Activated T-helper 17 cell treated with anti-CD3 and anti-CD28 coated beads, Interleukin-2, amount 50 U/mL, for 72 hours (primary cell): ENCODE measurements around the gene SNCG. TPM values are rescaled to one million over a fixed set of nuclear protein-coding genes. Genes with fewer than 3 reads are reported as not detected.
A peak's percentile ranks its signal among the peaks of the same experiment; 100 is the strongest.

Experiments used
- ATAC-seq: fragments of 150-1000 bp; cut with Tn5 transposase; replicated peaks from 2 replicates; pipeline ENCODE4 v1.10.0; 2021; ENCODE audit warnings: mild to moderate bottlenecking, moderate library complexity
- H3K27ac Mint-ChIP-seq: one replicate; pipeline ENCODE4 v1.8.0; 2022; ENCODE audit warnings: mixed read lengths
- H3K27me3 Mint-ChIP-seq: one replicate; pipeline ENCODE4 v1.8.0; 2022; ENCODE audit warnings: mixed read lengths
- H3K36me3 Mint-ChIP-seq: one replicate; pipeline ENCODE4 v1.8.0; 2022; ENCODE audit warnings: low read depth, mild to moderate bottlenecking, mixed read lengths
- H3K4me1 Mint-ChIP-seq: one replicate; pipeline ENCODE4 v1.8.0; 2022; ENCODE audit warnings: mixed read lengths
- H3K4me3 Mint-ChIP-seq: one replicate; pipeline ENCODE4 v1.8.0; 2022; ENCODE audit warnings: mild to moderate bottlenecking, mixed read lengths
- H3K9me3 Mint-ChIP-seq: one replicate; pipeline ENCODE4 v1.8.0; 2022; ENCODE audit warnings: mixed read lengths
- total RNA-seq, 2 donors: library from RNA; stranded (reverse); gene quantifications; one replicate each; pipeline ENCODE4 v1.2.3, GENCODE V29; 2022

The SNCG gene
- total RNA-seq, 2 donors from 2014 or later: not detected

DNA sequence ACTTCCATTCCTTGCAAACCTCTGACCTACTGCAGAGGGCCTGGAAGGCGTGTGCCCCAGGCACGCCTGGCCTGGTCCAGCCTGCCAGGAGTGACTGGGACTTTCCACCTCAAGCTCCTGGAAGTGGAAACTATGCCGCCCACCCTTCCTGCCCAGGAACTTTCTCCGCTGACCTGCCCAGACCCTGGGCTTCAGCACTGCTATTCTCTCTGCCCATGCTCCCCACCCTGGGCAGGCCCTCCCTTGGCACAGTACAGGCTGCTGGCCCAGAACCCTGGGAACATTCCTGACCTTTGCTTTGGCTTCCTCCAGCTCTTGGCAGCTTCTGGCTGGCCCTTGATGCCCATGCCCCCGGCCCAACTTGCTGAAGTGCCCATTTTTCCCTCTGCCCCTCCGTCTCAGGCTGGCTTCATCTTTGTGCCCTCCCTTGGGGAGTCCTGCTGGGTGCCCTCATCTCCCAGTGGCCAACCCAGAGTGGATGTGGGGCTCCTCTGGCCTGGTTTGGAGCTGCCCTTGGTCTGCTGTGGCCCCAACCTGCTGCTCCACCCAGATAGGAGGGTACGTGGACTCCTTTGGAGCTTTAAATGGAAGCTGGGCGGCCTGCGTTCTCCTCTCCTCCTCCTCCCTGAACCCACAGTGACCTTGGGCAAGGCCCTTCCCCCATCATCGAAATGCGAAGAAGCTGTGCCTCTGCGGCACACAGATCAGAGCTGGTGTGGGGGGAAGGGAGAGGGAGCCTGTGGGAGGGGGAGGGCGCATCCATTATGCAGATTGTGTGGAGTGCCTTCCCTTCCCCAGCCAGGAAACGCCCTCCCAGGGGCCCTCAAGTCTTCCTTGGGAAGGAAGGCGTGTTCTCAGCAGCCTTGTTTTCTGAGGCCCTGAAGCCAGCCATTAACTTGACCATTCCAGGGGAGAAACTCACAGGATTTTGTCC lies 4.4 kb upstream of the SNCG start:
- Mint-ChIP-seq H3K9me3 (peaks cover 9% of the 10 kb centered on the region), H3K36me3 (no peaks in the 10 kb centered on the region), H3K4me1 (peaks cover 8% of the 10 kb centered on the region), H3K27ac (no peak overlapping the region), H3K4me3 (no peak overlapping the region), H3K27me3 (no peaks in the 10 kb centered on the region)
- ATAC-seq: no peak

DNA sequence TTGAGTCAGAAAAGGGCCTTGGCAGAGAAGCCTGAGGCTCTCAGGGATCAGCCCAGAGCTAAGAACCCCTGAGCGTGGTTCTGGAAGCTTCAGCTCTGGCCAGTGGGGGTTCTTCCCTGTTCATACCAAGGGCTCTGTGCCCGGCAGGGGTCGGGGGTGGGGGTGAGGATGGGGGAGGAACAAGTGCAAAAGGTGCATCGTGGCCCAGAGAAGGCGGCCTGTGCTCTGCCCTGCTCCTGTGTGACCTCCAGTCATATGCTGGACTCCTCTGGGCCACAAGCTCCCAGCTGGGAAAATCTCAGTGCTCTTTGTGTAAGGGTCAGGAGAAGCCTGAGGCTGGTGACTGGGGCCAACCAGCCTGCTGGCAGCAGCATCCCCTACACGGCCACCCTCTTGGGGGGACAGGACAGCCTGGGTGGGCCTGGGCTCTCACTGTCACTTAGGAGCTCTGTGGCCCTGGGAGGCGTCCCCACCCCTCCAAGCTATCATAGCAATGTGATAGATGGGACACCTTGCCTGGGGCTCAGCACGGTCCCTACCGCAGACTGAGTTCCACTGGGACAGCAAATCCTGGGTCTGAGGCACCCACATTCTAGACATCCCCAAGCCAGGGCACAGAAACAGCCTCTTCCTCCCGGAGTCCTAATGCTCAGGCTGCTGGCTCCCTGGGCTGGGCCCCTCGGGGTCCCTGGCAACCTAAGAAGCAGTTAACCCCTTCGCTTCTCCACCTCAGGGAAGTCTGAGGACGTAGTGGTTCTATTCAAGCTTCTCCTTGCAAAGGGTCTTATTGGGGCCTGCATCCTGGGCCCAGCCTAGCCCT lies 3.5 kb upstream of the SNCG start:
- Mint-ChIP-seq H3K4me1 (peaks cover 8% of the 10 kb centered on the region), H3K27ac (no peak overlapping the region), H3K27me3 (no peaks in the 10 kb centered on the region), H3K36me3 (no peaks in the 10 kb centered on the region), H3K4me3 (no peak overlapping the region), H3K9me3 (peaks cover 9% of the 10 kb centered on the region)
- ATAC-seq: no peak

DNA sequence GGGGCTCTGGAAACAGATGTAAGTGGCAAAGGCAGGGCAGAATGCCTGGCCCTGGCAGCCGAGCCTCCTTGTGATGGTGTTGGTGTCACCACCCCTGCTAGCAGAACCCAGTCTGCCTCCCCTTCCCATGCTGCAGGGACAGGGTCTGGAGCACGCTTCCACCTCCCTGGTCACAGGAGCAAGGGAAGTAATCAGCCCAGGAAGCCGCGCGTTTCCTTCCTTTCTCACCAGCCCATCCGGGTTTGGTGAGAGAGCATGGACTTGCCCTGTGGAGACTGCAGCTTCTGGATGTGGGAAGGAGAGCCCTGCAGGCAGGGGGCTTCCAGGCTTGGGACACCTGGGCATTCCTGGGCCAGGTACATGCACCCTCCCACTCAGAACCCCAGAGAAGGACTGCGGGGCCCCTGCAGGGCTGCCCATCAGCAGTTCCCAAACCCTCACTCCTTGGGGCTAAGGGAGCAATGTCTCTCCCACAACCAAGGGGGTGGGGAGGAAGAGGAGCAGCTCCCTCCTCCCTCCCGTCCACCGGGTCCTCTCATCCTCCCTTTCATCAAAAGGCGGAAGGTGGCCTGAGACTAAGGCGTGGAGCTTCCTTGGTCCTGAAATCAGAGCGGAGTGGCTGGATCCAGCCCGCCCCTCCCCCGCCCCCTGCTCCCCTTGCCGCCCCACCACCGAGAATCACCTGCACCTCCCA lies 2.8 kb upstream of the SNCG start:
- no peaks in the 10 kb centered on the region for H3K36me3 Mint-ChIP-seq
- H3K4me1 Mint-ChIP-seq: peaks cover 4% of the 10 kb centered on the region
- no peaks in the 10 kb centered on the region for H3K27me3 Mint-ChIP-seq
- ATAC-seq: no peak
- peaks cover 9% of the 10 kb centered on the region for H3K9me3 Mint-ChIP-seq
- no peak overlapping the region for H3K4me3 Mint-ChIP-seq
- no peak overlapping the region for H3K27ac Mint-ChIP-seq

GRCh38 chr10:86956195-86956847 lies 2.1 kb upstream of the SNCG start:
- H3K27ac Mint-ChIP-seq: no peak overlapping the region
- H3K27me3 Mint-ChIP-seq: no peaks in the 10 kb centered on the region
- peaks cover 3% of the 10 kb centered on the region for H3K4me1 Mint-ChIP-seq
- no peaks in the 10 kb centered on the region for H3K36me3 Mint-ChIP-seq
- no peak for ATAC-seq
- H3K9me3 Mint-ChIP-seq: peaks cover 9% of the 10 kb centered on the region
- no peak overlapping the region for H3K4me3 Mint-ChIP-seq

DNA sequence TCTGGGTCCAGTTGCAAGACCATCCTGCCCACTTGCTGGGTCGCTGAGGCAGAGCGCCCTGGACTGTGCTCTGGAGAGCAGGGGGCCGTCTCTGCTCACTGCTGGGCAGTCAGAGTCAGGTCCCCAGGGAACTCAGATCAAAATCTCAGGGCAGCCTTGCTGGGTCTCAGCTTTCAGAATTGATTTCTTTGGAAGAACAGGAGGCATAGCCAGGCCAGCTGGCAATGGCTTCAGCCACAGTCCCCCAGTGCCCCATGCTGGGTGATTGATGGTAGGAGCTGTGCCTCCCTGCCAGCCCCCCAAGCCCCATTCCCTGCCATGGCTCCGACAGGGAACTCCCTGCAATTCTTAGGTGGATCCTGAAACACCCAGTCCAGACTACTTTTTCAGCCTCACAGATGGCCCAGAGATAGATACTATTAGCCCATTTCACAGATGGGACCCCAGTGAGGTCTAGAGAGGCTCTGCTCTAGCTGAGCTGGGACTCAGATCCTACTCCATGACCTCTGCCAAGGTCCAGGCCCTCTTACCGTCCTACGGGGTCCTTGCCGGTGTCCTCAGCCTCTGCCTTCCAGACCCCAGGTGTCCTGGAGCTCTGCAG lies 1.5 kb upstream of the SNCG start:
- Mint-ChIP-seq H3K4me1 (peaks cover 3% of the 10 kb centered on the region), H3K4me3 (no peak overlapping the region), H3K27me3 (no peaks in the 10 kb centered on the region), H3K9me3 (peaks cover 6% of the 10 kb centered on the region), H3K27ac (no peak overlapping the region), H3K36me3 (no peaks in the 10 kb centered on the region)
- ATAC-seq: no peak

- H3K4me3 Mint-ChIP-seq: no peak within 1 kb of the TSS
- no peak within 1 kb of the TSS for H3K27ac Mint-ChIP-seq
- H3K4me1 Mint-ChIP-seq: peaks cover 3% of the 10 kb centered on the region
- H3K27me3 Mint-ChIP-seq: no peaks in the 10 kb centered on the region
- ATAC-seq: no peak
- no peaks in the 10 kb centered on the region for H3K9me3 Mint-ChIP-seq
- H3K36me3 Mint-ChIP-seq: no peaks in the 10 kb centered on the region
Observed at GRCh38 chr10:86957471-86958115, 806 bp upstream of the SNCG start, which contains the start of gene MMRN2. TSS of gene MMRN2 (minus strand) at chr10:86957615. CDS start at chr10:86957541, 74 bp downstream.

DNA sequence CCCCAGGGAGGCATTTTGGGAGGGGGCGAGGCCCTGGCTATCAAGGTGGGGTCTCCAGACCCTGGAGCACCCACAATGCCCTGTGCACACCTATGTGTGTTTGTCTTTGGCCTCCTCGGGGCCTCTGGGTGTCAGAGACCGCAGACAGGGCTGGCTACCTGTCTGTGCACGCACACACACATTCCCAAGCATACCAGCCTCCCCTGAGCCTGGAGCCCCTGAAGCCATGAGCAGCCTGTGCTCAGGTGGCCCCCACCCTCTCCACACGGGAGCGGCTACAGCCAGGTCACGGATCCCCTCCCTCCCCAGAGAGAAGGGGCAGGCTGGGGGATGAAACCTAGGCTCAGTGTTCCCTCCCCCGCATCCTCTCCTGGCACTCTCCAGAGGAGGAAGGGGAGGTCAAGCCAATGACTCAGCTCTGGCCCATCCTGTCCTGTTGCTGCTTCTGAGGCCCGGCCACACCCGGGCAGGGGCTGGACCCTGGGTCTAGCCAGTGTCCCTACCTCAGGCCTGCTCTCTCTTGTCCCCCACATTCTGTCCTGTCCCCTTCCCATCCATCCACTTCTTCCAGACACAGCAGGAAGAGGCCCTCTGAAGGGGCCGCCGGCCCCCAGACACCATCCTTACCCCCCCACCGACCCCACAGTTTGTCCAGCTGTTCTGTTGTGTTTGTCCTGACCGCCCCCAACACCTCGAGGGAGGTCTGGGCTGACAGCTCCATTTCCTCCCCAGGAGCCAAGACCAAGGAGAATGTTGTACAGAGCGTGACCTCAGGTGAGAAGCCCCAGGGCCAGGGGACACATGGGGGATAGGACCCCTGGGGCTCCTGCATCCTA lies 720 bp downstream of the SNCG start:
- Mint-ChIP-seq H3K9me3 (no peaks in the 10 kb centered on the region), H3K27me3 (no peaks in the 10 kb centered on the region), H3K36me3 (no peaks in the 10 kb centered on the region), H3K4me1 (peaks cover 3% of the 10 kb centered on the region), H3K4me3 (no peak overlapping the region), H3K27ac (peak overlapping the region; percentile 32)
- ATAC-seq: no peak

DNA sequence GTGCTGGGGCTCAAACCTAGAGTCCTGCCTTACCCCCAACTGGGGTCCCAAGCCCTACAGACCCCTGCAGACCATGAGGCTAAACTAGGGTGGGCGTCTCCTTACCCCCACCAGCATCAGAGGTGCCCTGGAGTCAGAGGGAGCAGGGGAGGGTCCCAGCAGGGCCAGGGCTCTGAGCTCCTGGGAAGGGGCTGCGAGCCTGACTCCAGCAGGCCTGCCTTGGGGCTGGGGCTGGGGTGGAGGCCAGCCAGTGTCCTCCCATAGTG lies 1.3 kb downstream of the SNCG start:
- Mint-ChIP-seq H3K4me3 (no peak overlapping the region), H3K9me3 (no peaks in the 10 kb centered on the region), H3K36me3 (no peaks in the 10 kb centered on the region), H3K27ac (peak overlapping the region; percentile 32), H3K27me3 (no peaks in the 10 kb centered on the region), H3K4me1 (peaks cover 3% of the 10 kb centered on the region)
- no peak for ATAC-seq

DNA sequence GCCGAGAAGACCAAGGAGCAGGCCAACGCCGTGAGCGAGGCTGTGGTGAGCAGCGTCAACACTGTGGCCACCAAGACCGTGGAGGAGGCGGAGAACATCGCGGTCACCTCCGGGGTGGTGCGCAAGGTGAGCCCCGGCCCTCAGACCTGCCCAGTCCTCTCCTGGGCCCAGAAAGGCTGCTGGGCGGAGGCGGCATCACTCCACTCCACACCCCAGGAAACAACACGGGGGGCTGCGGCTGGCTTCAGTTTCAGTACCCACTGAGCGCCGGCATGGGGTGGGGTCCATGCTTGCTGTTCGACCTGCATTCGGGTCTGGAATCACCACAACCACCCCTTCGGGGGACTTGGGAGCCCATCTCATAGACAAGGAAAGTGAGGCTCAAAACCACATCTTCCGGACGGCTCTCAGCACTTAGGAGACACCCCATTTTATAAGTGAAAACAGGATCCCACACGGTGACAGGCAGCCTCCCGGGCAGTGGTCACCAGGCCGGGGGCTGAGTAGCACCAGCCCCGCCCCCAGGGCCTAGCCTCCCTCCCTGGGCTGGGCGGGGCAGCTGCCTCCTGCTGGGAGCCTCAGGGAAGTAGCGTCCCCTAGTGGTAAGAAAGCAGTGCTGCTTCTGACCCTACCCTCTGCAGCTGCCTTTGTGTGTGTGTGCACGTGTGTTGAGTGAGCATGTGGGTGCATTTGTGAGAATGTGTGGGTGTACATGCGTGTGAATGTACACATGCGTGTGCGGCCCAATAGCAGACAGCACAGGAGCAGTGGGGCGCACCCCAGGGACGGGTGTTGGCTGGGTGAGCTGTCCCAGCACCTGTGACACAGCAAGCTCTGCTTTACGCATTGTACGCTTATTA lies 1.8 kb downstream of the SNCG start:
- peak; percentile 91 for ATAC-seq
- peaks cover 3% of the 10 kb centered on the region for H3K4me1 Mint-ChIP-seq
- no peak overlapping the region for H3K4me3 Mint-ChIP-seq
- H3K27ac Mint-ChIP-seq: no peak overlapping the region
- no peaks in the 10 kb centered on the region for H3K36me3 Mint-ChIP-seq
- H3K9me3 Mint-ChIP-seq: no peaks in the 10 kb centered on the region
- no peaks in the 10 kb centered on the region for H3K27me3 Mint-ChIP-seq

DNA sequence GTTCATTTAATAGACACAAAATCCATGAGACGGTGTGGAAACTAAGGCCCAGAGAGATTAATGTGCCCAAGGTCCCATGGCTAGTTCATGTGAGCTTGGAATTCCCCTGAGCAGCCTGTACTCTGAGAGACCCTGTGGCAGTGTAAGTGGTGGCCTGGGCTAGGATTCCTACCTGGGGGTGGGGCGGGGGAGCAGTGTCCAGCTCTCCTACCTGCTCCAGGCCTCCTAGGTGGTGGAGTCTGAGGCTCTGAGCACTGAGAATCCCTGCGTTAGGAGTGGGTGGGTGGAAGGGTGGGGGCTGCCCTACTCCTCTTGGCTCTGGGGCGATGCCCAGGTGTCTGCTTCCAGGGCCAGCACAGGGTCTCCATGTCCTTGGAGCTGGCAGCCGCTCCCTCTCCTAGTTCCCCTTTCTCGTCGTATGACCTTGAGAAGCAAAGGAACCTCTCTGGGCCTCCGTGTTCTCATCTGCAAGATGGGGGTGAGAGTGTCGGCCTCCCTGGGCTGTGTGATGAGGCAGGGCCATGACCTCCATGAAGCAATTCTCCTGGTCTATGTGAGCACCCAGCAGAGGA lies 2.5 kb downstream of the SNCG start:
- ATAC-seq: no peak
- no peaks in the 10 kb centered on the region for H3K36me3 Mint-ChIP-seq
- peaks cover 10% of the 10 kb centered on the region for H3K4me1 Mint-ChIP-seq
- no peaks in the 10 kb centered on the region for H3K9me3 Mint-ChIP-seq
- H3K27me3 Mint-ChIP-seq: no peaks in the 10 kb centered on the region
- no peak overlapping the region for H3K4me3 Mint-ChIP-seq
- no peak overlapping the region for H3K27ac Mint-ChIP-seq

DNA sequence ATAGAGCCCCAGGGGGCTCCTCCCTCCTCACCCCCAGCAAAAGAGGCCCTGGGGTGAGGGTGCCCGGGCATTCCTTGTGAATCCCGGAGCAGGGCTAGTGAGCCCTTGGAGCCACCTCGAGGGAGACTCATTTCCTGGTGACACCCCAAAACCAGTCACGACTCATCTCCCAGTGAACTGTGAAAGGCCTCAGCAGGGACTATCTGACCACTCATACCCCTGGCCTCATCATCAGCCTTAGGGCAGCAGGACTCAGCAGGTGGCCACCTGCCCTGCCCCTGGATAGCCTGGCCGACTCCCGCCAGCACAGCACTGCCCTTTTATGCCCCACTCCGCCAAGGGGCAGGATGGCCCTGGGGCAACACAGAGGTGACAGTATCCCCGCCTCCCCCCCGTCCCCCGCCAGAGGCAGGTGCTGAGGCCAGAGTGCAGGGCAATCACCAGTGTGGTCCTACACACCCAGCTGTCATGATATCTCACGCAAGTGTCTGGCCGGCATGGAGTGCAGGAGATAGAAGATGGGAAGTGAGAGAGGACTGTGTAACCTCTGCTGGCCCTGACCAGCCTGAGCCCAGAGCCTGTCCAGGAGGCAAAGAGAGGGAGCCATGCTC lies 3.2 kb downstream of the SNCG start:
- no peak overlapping the region for H3K4me3 Mint-ChIP-seq
- ATAC-seq: no peak
- no peaks in the 10 kb centered on the region for H3K36me3 Mint-ChIP-seq
- peaks cover 15% of the 10 kb centered on the region for H3K4me1 Mint-ChIP-seq
- H3K27ac Mint-ChIP-seq: no peak overlapping the region
- H3K9me3 Mint-ChIP-seq: no peaks in the 10 kb centered on the region
- no peaks in the 10 kb centered on the region for H3K27me3 Mint-ChIP-seq
